ENCODE data around the gene KLHL1. TPM values are rescaled to one million over a fixed set of nuclear protein-coding genes. Genes with fewer than 3 reads are reported as not detected.

The KLHL1 gene
- polyA plus RNA-seq, 2 donors: not detected

DNA sequence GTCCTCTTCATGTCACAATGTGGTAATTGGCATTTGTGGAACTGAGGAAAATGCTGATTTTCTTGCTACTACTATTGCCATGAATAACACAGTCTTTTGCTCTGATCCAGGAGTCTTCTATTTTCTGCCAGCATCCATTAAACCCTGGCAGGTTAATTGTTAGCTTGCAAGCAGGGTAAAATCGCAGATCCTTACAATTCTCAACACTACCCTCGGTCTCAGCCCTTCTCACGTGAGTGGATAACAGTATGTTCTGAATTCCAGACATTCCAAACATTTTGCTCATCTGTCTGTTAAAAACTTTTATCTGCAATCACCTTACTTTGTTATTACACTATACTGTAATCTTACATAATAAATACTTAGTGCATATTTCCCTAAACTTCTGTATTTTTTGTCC lies 251.9 kb downstream of the KLHL1 start:
- no peak overlapping the region for H3K27ac ChIP-seq (ENCODE audit: low read depth in 2 of 2, low read length in 1 of 2)
- no peaks in the 10 kb centered on the region for H3K4me1 ChIP-seq (ENCODE audit: control insufficient read depth in 2 of 2, insufficient read depth in 2 of 2, low read length in 1 of 2)
- no peaks in the 10 kb centered on the region for H3K27me3 ChIP-seq (ENCODE audit: control insufficient read depth in 1 of 2, insufficient read depth in 2 of 2, low read length in 2 of 2)
- no peak overlapping the region for H3K4me3 ChIP-seq (ENCODE audit: low read depth in 1 of 2, low read length in 2 of 2)
- no peaks in the 10 kb centered on the region for H3K9me3 ChIP-seq (ENCODE audit: control insufficient read depth in 2 of 2, insufficient read depth in 1 of 2, low read depth in 1 of 2, low read length in 1 of 2)
- H3K36me3 ChIP-seq (ENCODE audit: control insufficient read depth in 2 of 2, insufficient read depth in 2 of 2, low read length in 1 of 2): no peaks in the 10 kb centered on the region
- 37 to 48% methylated on average over 3 of the region's 3 CpGs for WGBS, 2 donors

DNA sequence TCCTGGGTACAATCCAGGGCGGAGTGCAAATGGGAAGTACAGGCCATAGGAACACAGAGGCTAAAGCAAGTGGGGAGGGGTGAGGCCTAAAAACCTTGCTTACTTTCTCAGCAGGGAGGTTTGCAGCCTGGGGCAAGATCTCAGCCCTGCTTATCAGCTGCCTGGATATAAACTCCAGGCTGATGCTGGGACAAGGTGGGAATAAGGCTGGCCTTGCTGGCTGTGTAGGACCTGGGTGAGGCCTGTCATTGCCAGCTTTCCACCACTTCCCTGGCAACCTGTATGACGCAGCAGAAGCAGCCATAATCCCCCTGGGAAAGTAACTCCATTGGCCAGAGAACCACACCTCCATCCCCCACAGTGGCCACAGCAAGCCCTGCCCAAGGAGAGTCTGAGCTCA lies 279.7 kb downstream of the KLHL1 start:
- 75 to 89% methylated on average over 2 of the region's 2 CpGs for WGBS, 2 donors
- no peak overlapping the region for H3K27ac ChIP-seq (ENCODE audit: low read depth in 2 of 2, low read length in 1 of 2)
- no peak overlapping the region for H3K4me3 ChIP-seq (ENCODE audit: low read depth in 1 of 2, low read length in 2 of 2)
- H3K36me3 ChIP-seq (ENCODE audit: control insufficient read depth in 2 of 2, insufficient read depth in 2 of 2, low read length in 1 of 2): no peaks in the 10 kb centered on the region
- H3K4me1 ChIP-seq (ENCODE audit: control insufficient read depth in 2 of 2, insufficient read depth in 2 of 2, low read length in 1 of 2): no peaks in the 10 kb centered on the region
- H3K27me3 ChIP-seq (ENCODE audit: control insufficient read depth in 1 of 2, insufficient read depth in 2 of 2, low read length in 2 of 2): no peaks in the 10 kb centered on the region
- peaks cover 0 to 4% of the 10 kb centered on the region in 2 donors for H3K9me3 ChIP-seq (ENCODE audit: control insufficient read depth in 2 of 2, insufficient read depth in 1 of 2, low read depth in 1 of 2, low read length in 1 of 2)

DNA sequence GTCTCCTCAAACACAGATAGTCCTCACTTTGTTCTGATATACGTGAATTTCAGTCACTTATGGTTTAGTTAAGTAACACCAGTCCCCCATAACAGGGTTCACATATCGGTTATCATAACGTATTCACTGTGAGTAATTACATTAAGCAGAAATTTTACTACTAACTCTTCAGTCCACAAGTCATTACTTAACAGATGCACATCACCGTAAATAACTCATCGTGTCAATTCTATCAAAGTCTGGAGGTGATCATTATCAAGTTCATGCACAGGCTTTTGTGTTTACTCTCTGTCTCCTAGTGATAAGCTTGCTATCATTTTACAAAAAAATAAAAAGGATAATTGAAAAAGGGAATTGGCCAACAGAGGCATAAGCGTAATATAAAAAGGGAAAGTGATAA lies 288.1 kb downstream of the KLHL1 start:
- WGBS, 2 donors: 78 to 79% methylated on average over 6 of the region's 6 CpGs
- Histone ChIP-seq H3K36me3 (ENCODE audit: control insufficient read depth in 2 of 2, insufficient read depth in 2 of 2, low read length in 1 of 2) (no peaks in the 10 kb centered on the region), H3K9me3 (ENCODE audit: control insufficient read depth in 2 of 2, insufficient read depth in 1 of 2, low read depth in 1 of 2, low read length in 1 of 2) (peaks cover 0 to 2% of the 10 kb centered on the region in 2 donors), H3K4me1 (ENCODE audit: control insufficient read depth in 2 of 2, insufficient read depth in 2 of 2, low read length in 1 of 2) (no peaks in the 10 kb centered on the region), H3K27ac (ENCODE audit: low read depth in 2 of 2, low read length in 1 of 2) (no peak overlapping the region), H3K4me3 (ENCODE audit: low read depth in 1 of 2, low read length in 2 of 2) (no peak overlapping the region), H3K27me3 (ENCODE audit: control insufficient read depth in 1 of 2, insufficient read depth in 2 of 2, low read length in 2 of 2) (no peaks in the 10 kb centered on the region)

DNA sequence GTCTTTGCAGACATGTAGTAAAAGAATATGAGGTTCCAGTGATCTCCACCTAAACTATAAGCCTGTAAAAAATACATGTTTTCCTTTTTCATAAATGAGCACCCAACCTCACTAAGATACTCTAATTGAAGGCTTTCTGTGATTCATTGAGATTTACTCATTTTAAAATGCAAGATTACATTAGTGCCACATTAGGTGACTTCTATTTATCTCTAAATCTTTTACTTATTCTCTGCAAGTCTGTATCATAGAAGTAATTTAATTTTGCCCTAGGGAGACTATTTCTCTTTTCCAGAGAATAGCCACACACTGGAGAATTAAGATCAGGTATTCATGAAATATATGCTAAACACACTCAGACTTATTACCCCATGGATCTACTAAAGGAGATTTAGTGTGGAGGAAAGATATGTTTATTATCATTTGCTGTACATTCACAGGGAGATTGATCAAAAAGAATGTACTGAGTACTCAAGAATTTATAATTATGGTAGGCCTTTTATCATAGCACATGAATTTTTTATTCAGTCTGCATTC lies 290.9 kb downstream of the KLHL1 start:
- Histone ChIP-seq H3K27me3 (ENCODE audit: control insufficient read depth in 1 of 2, insufficient read depth in 2 of 2, low read length in 2 of 2) (no peaks in the 10 kb centered on the region), H3K36me3 (ENCODE audit: control insufficient read depth in 2 of 2, insufficient read depth in 2 of 2, low read length in 1 of 2) (no peaks in the 10 kb centered on the region), H3K4me1 (ENCODE audit: control insufficient read depth in 2 of 2, insufficient read depth in 2 of 2, low read length in 1 of 2) (no peaks in the 10 kb centered on the region), H3K9me3 (ENCODE audit: control insufficient read depth in 2 of 2, insufficient read depth in 1 of 2, low read depth in 1 of 2, low read length in 1 of 2) (peaks cover 0 to 2% of the 10 kb centered on the region in 2 donors), H3K27ac (ENCODE audit: low read depth in 2 of 2, low read length in 1 of 2) (no peak overlapping the region), H3K4me3 (ENCODE audit: low read depth in 1 of 2, low read length in 2 of 2) (no peak overlapping the region)

DNA sequence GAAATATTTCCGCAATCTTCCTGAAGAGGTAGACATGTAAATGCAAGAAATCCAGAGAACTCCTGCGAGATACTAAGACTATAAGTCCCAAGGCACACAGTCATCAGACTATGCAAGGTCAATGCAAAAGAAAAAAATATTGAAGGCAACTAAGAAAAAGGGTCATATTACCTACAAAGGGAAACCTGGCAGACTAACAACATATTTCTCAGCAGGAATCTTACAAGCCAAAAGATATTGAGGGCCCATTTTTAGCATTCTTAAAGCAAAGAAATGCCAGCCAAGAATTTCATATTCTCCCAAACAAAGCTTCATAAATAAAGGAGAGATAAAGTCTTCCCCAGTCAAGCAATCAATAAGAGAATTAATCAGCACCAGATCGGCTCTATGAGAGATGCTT lies 299.1 kb downstream of the KLHL1 start:
- H3K9me3 ChIP-seq (ENCODE audit: control insufficient read depth in 2 of 2, insufficient read depth in 1 of 2, low read depth in 1 of 2, low read length in 1 of 2): peaks cover 0 to 7% of the 10 kb centered on the region in 2 donors
- no peak overlapping the region for H3K27ac ChIP-seq (ENCODE audit: low read depth in 2 of 2, low read length in 1 of 2)
- H3K27me3 ChIP-seq (ENCODE audit: control insufficient read depth in 1 of 2, insufficient read depth in 2 of 2, low read length in 2 of 2): no peaks in the 10 kb centered on the region
- H3K4me1 ChIP-seq (ENCODE audit: control insufficient read depth in 2 of 2, insufficient read depth in 2 of 2, low read length in 1 of 2): no peaks in the 10 kb centered on the region
- H3K4me3 ChIP-seq (ENCODE audit: low read depth in 1 of 2, low read length in 2 of 2): no peak overlapping the region
- WGBS, 2 donors: 80 to 82% methylated on average over 3 of the region's 3 CpGs
- H3K36me3 ChIP-seq (ENCODE audit: control insufficient read depth in 2 of 2, insufficient read depth in 2 of 2, low read length in 1 of 2): no peaks in the 10 kb centered on the region

DNA sequence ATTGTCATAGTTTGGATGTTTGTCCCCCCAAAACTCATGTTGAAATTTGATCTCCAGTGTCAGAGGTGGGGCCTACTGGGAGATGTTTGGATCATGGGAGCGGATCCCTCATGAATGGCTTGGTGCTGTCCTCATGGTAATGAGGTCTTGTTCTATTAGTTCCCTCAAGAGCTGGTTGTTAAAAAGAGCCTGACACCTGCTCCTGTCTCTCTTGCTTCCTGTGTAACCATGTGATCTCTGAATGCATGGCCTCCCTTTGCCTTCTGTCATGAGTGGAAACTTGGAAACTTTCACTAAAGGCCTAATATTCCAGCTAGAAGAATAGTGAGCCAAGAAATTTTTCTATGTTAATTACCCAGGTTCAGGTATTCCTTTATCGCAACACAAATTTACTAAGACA lies 312.0 kb downstream of the KLHL1 start:
- H3K4me1 ChIP-seq (ENCODE audit: control insufficient read depth in 2 of 2, insufficient read depth in 2 of 2, low read length in 1 of 2): no peaks in the 10 kb centered on the region
- no peaks in the 10 kb centered on the region for H3K9me3 ChIP-seq (ENCODE audit: control insufficient read depth in 2 of 2, insufficient read depth in 1 of 2, low read depth in 1 of 2, low read length in 1 of 2)
- no peaks in the 10 kb centered on the region for H3K36me3 ChIP-seq (ENCODE audit: control insufficient read depth in 2 of 2, insufficient read depth in 2 of 2, low read length in 1 of 2)
- H3K27me3 ChIP-seq (ENCODE audit: control insufficient read depth in 1 of 2, insufficient read depth in 2 of 2, low read length in 2 of 2): no peaks in the 10 kb centered on the region
- H3K4me3 ChIP-seq (ENCODE audit: low read depth in 1 of 2, low read length in 2 of 2): no peak overlapping the region
- no peak overlapping the region for H3K27ac ChIP-seq (ENCODE audit: low read depth in 2 of 2, low read length in 1 of 2)
- 88 to 100% methylated on average over 2 of the region's 2 CpGs for WGBS, 2 donors

DNA sequence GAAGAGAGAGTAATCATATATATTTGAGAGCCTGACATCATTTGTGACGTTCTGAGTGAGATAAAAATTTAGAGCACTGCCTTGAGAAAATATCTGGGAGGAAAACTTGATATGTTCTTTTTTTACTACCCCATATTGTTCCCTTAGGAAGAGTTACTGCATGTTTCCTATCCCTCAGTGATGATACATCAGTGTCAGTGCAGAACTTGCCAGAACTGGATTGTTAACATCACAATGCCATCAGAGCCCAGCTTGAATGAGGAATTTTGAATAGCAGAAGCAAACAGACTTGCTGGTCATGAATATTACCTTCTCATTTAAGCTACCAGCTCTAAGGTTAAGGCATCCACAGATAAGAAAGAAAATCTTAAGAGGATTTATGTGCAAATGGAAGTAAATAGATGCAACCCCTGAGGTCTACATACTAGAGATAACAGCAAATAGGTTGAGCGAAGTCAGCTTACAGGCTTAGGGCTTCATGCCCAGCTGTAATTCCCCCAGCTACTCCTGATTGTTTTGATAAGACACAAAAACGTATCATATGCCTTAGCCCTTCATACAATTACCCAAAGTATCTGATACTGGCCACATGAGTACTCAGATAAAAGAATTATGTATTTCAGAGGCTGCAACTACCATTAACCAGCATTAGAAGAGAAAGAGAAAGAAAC lies 314.3 kb downstream of the KLHL1 start:
- H3K9me3 ChIP-seq (ENCODE audit: control insufficient read depth in 2 of 2, insufficient read depth in 1 of 2, low read depth in 1 of 2, low read length in 1 of 2): no peaks in the 10 kb centered on the region
- no peak overlapping the region for H3K4me3 ChIP-seq (ENCODE audit: low read depth in 1 of 2, low read length in 2 of 2)
- no peaks in the 10 kb centered on the region for H3K4me1 ChIP-seq (ENCODE audit: control insufficient read depth in 2 of 2, insufficient read depth in 2 of 2, low read length in 1 of 2)
- no peaks in the 10 kb centered on the region for H3K27me3 ChIP-seq (ENCODE audit: control insufficient read depth in 1 of 2, insufficient read depth in 2 of 2, low read length in 2 of 2)
- WGBS, 2 donors: 28 to 30% methylated on average over 3 of the region's 3 CpGs
- no peak overlapping the region for H3K27ac ChIP-seq (ENCODE audit: low read depth in 2 of 2, low read length in 1 of 2)
- no peaks in the 10 kb centered on the region for H3K36me3 ChIP-seq (ENCODE audit: control insufficient read depth in 2 of 2, insufficient read depth in 2 of 2, low read length in 1 of 2)

DNA sequence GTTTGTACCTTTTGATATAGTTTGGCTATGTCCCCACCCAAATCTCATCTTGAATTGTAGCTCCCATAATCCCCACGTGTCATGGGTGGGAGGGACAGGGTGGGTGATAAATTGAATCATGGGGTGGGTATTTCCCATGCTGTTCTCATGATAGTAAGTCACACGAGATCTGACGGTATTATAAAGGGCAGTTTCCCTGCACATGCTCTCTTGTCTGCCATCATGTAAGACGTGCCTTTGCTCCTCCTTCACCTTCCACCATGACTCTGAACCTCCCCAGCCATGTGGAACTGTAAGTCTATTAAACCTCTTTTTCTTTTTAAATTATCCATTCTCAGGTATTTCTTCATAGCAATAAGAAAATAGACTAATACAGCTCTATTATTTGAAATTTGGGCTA lies 331.3 kb downstream of the KLHL1 start:
- no peaks in the 10 kb centered on the region for H3K27me3 ChIP-seq (ENCODE audit: control insufficient read depth in 1 of 2, insufficient read depth in 2 of 2, low read length in 2 of 2)
- no peak overlapping the region for H3K4me3 ChIP-seq (ENCODE audit: low read depth in 1 of 2, low read length in 2 of 2)
- H3K9me3 ChIP-seq (ENCODE audit: control insufficient read depth in 2 of 2, insufficient read depth in 1 of 2, low read depth in 1 of 2, low read length in 1 of 2): no peaks in the 10 kb centered on the region
- WGBS, 2 donors: 64 to 72% methylated on average over 4 of the region's 4 CpGs
- H3K36me3 ChIP-seq (ENCODE audit: control insufficient read depth in 2 of 2, insufficient read depth in 2 of 2, low read length in 1 of 2): no peaks in the 10 kb centered on the region
- H3K4me1 ChIP-seq (ENCODE audit: control insufficient read depth in 2 of 2, insufficient read depth in 2 of 2, low read length in 1 of 2): no peaks in the 10 kb centered on the region
- no peak overlapping the region for H3K27ac ChIP-seq (ENCODE audit: low read depth in 2 of 2, low read length in 1 of 2)

DNA sequence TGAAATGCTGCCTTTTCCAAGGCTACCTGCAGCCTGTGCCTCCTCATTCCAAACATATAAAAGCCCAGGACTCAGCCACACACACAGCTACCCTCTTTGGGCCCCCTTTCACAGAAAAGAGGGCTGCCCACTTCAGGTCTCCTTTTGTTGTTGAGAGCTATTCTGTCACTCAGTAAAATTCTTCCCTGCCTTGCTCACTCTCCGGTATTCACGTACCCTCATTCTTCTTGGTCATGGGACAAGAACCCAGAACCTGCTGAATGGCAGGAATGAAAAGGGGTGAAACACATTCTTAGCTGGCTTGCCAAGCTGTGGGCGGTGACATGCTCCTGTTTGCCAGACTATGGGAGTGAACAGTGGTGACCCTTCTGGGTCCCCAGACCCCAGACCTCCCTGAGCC lies 338.6 kb downstream of the KLHL1 start:
- 95% methylated on average over 3 of the region's 3 CpGs for WGBS, 2 donors
- Histone ChIP-seq H3K4me3 (ENCODE audit: low read depth in 1 of 2, low read length in 2 of 2) (no peak overlapping the region), H3K36me3 (ENCODE audit: control insufficient read depth in 2 of 2, insufficient read depth in 2 of 2, low read length in 1 of 2) (no peaks in the 10 kb centered on the region), H3K27ac (ENCODE audit: low read depth in 2 of 2, low read length in 1 of 2) (no peak overlapping the region), H3K9me3 (ENCODE audit: control insufficient read depth in 2 of 2, insufficient read depth in 1 of 2, low read depth in 1 of 2, low read length in 1 of 2) (peaks cover 0 to 7% of the 10 kb centered on the region in 2 donors), H3K27me3 (ENCODE audit: control insufficient read depth in 1 of 2, insufficient read depth in 2 of 2, low read length in 2 of 2) (no peaks in the 10 kb centered on the region), H3K4me1 (ENCODE audit: control insufficient read depth in 2 of 2, insufficient read depth in 2 of 2, low read length in 1 of 2) (no peaks in the 10 kb centered on the region)

DNA sequence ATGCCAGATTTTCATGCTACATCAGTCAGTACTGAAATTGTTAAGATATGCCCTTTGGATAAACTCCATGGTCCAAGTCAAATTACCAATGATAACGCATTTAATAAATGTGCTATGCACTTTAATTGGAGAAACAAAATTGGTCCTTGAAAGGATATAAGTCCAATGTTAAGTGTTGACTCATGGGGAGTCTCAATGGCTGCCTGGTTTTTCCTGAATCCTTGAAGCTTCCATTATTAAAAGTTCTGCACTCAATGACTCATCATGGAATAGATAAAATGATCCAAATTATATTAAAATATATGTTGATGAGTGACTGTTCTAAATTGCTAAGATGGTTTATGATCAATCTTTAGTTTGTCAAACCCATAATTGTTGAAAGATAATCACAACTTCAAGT lies 346.7 kb downstream of the KLHL1 start:
- Histone ChIP-seq H3K4me3 (ENCODE audit: low read depth in 1 of 2, low read length in 2 of 2) (no peak overlapping the region), H3K27me3 (ENCODE audit: control insufficient read depth in 1 of 2, insufficient read depth in 2 of 2, low read length in 2 of 2) (no peaks in the 10 kb centered on the region), H3K4me1 (ENCODE audit: control insufficient read depth in 2 of 2, insufficient read depth in 2 of 2, low read length in 1 of 2) (no peaks in the 10 kb centered on the region), H3K27ac (ENCODE audit: low read depth in 2 of 2, low read length in 1 of 2) (no peak overlapping the region), H3K9me3 (ENCODE audit: control insufficient read depth in 2 of 2, insufficient read depth in 1 of 2, low read depth in 1 of 2, low read length in 1 of 2) (no peaks in the 10 kb centered on the region), H3K36me3 (ENCODE audit: control insufficient read depth in 2 of 2, insufficient read depth in 2 of 2, low read length in 1 of 2) (no peaks in the 10 kb centered on the region)
- 74 to 76% methylated on average over 1 of the region's 1 CpG for whole genome bisulfite sequencing, 2 donors

Measured in esophagus (tissue), 2 donors.